NCI-H82 treated with DMSO at 0.1 percent for 48 hours (cell line): ENCODE results near the gene NYAP1.
"Not testable (repeated sequence)": the region's sequence is repeated elsewhere in the genome, so short reads cannot be mapped to it uniquely, and the experiment has no call there.

Source experiments
- DNase-seq: peaks from one replicate; lab custom pipeline; 2025; ENCODE audit not compliant: unreplicated experiment; lab: John Stamatoyannopoulos, UW

Gene NYAP1

DNA sequence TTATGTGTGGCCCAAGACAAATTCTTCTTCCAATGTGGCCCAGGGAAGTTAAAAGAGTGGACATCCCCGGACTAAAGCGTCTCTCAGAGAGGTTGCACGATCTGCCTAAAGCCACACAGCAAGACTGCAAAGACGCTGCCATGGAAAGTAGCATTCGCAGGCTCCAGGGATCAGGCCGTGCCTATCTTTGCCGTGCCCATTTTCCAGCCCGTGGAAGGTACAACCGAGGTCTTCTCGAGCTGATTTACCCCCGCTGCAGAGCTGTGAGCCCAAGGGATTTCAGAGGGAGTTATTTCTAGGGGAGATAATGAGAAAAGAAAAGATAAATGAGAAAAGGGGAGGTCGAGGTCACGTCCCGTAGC lies 1.0 kb upstream of the NYAP1 start:
- DNase-seq: no peak

DNA sequence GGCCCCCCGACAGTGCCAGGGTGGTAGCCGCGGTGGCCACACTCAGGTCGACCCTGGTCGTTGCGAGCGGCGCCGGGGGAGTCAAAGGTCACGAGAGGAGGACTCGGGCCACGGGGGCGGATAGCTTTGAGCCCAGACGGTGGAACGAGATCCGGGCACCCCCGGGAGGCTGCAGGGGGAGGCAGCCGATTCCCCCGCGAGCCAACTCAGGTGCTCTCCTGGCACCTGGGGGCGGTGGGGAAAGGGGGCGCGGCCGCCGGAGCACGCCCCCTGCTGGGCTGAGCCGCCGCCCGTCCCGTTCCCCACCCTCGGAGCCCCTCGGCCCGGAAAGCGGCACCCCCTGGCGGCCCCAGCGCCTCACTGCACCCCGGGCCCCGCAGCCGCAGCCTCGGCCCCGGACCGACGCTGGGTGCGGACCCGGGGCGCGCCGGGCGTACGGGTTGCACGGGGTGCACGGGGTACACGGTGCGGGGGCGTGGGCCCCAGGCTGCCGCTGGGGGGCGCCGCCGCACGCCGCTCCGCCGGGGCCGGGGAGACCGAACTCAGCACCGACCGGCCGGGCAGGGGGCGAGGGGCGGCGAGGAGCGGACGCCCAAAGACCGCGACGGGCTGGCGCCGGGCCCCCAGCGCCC lies 521 bp upstream of the NYAP1 start:
- no peak for DNase-seq

DNA sequence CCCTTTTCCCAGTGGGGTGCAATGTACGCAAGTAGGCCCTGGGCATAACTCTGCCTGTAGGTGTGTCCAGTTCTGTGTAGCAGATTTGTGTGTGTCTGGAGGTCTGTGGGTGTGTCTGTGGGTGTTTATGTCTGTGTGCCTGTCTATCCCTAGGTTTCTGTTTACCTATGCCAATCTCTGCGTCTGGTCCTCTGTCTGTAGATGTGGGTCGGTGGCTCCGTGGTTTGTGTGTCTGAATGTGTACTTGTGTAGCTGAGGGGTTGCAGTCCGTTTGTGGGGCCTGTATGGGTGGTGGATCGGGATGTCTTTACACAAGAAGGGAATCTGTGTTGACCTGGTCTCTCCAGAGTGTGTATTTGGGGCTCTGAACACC lies 932 bp downstream of the NYAP1 start:
- no peak for DNase-seq

DNA sequence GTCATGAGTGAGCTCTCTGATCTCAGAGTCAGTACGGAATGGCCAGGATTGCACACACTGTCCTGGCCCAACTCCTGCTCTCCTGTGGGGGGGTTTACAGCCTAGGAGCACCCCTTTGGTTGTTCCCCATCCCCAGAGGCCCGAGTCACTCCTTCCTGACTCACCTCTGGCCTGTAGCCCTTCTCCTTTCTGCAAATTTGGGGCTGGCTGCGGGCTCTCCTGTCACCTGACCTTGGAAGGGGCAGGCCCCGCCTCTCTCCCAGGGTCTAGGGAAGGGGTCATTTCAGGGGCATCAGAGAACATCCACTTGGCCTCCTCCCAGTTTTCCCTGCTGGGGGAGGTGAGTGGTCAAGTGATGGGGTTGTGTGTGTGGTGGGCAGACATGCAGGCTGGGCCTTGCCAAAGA lies 1.7 kb downstream of the NYAP1 start:
- DNase-seq: no peak

DNA sequence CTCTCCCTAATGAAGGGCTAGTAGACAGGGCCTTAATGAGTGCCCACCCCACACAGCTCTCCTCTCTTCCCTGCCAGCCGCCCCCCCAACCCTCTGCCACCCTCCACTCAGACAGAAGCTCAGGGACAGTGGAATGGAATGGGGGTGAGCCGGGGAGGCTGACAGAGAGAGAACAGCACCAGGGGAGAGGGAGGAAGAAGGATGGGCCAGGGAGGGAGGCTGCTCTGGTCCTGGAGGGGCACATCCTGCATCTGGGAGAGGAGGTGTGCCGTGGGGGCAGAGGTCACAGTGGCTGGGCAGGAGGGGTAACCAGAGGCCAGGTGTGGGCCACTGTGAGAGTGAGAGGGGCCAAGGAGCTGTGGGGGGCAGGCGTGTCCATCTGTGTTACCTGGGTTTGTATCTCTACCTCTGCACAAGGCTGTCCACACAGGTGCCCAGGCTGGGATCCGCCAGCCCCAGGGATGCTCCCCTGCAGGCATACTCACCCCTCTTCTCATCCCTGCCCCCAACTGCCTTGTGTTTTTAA lies 2.4 kb downstream of the NYAP1 start:
- DNase-seq: no peak

DNA sequence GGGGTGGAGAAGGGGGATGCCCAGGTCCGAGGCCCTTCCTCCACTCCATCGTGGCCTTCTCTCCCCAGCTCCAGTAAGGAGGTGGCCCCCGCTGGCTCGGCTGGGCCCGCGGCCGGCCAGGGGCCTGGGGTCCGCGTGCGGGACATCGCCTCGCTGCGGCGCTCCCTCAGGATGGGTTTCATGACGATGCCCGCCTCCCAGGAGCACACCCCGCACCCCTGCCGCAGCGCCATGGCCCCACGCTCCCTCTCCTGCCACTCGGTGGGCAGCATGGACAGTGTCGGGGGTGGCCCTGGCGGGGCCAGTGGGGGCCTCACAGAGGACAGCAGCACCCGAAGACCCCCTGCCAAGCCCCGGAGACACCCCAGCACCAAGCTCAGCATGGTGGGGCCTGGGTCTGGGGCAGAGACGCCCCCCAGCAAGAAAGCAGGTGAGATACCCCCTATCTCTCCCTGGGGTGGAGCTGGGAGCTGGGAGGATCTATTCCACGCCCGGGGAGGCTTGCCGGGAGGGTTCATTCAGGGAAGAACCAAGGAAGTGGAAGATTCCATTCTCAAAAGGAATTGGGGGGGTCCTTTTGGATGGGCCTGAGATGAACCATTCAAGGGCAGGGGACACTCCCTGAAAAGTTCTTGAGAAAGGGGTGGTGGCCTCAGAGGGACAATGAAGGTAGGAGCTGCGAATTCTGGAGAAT lies 3.2 kb downstream of the NYAP1 start:
- no peak for DNase-seq

DNA sequence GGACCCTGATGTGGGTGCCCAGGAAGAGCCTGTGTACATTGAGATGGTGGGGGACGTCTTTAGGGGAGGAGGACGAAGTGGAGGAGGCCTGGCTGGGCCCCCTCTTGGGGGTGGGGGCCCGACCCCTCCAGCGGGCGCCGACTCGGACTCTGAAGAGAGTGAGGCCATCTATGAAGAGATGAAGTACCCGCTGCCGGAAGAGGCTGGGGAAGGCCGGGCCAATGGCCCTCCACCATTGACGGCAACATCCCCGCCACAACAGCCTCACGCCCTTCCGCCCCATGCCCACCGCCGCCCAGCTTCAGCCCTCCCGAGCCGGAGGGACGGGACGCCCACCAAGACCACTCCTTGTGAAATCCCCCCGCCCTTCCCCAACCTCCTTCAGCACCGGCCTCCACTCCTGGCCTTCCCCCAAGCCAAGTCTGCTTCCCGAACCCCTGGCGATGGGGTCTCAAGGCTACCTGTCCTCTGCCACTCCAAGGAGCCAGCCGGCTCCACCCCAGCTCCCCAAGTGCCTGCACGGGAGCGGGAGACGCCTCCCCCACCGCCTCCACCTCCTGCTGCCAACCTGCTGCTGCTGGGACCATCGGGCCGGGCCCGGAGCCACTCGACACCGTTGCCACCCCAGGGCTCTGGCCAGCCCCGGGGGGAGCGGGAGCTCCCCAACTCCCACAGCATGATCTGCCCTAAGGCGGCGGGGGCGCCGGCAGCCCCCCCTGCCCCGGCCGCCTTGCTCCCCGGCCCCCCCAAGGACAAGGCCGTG lies 4.8 kb downstream of the NYAP1 start:
- no peak for DNase-seq

DNA sequence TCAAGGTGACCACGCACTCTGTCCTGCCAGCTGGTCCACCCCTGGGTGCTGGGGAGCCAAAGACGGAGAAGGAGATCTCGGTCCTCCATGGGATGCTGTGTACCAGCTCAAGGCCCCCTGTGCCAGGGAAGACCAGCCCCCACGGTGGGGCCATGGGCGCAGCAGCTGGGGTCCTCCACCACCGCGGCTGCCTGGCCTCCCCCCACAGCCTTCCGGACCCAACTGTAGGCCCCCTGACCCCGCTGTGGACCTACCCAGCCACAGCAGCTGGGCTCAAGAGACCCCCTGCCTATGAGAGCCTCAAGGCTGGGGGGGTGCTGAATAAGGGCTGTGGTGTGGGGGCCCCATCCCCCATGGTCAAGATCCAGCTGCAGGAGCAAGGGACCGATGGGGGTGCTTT lies 5.4 kb downstream of the NYAP1 start:
- DNase-seq: no peak

DNA sequence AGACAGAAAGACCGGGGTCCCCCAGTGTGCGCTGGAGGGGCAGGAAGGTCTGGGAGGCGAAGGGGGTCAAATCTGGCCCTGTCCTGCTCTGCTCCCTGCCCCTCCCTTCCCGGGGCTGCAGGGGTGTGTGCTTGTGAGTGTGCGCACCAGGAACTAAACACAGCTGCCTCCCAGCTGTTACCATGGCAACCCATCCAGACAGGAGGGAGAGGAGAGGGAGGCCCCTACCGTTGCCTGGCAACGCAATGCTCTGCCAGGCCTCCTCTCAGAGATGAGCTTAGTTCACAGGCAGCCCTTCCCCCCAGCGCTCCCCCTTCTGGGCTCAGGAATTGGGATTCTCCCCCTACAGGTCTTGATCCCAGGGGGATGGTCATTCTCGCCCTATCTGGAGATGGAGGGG lies 6.1 kb downstream of the NYAP1 start:
- DNase-seq: peak; percentile 86

DNA sequence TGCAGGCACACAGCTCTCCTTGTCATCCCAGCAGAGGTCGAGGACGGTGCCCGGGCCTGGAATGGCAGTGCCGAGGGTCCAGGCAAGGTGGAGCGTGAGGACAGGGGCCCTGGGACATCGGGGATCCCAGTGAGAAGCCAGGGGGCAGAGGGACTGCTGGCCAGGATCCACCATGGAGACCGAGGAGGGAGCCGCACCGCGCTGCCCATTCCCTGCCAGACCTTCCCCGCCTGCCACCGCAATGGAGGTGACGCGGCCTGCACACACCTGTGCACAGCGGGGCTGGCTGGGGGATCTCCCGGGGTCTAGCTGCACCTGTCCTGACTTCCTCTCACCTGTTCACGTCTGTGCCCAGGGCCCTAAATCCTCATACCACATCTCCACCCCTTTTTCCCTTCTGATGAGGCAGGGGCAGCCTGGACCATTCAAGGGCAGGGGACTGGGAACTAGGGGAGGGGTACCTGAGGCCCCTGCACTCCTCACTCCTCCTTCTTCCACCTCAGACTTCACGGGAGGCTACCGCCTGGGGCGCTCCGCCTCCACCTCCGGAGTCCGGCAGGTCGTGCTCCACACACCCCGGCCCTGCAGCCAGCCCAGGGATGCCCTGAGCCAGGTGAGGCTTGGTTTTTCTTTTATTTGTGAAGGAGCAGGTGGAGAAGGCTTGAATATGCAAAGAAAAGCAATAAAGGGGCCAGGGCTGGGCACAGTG lies 6.9 kb downstream of the NYAP1 start:
- DNase-seq: no peak

DNA sequence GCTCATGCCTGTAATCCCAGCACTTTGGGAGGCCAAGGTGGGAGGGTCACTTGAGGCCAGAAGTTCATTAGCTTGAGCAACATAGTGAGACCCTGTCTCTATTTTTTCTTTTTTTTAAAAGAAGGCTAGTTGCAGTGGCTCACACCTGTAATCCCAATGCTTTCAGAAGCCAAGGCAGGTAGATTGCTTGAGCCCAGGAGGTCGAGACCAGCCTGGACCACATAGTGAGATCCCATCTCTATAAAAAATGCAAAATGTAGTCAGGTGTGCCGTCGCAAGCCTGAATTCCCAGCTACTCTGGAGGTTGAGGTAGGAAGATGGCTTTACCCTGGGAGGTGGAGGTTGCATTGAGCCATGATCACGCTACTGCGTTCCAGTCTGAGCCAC lies 7.5 kb downstream of the NYAP1 start:
- no peak for DNase-seq

DNA sequence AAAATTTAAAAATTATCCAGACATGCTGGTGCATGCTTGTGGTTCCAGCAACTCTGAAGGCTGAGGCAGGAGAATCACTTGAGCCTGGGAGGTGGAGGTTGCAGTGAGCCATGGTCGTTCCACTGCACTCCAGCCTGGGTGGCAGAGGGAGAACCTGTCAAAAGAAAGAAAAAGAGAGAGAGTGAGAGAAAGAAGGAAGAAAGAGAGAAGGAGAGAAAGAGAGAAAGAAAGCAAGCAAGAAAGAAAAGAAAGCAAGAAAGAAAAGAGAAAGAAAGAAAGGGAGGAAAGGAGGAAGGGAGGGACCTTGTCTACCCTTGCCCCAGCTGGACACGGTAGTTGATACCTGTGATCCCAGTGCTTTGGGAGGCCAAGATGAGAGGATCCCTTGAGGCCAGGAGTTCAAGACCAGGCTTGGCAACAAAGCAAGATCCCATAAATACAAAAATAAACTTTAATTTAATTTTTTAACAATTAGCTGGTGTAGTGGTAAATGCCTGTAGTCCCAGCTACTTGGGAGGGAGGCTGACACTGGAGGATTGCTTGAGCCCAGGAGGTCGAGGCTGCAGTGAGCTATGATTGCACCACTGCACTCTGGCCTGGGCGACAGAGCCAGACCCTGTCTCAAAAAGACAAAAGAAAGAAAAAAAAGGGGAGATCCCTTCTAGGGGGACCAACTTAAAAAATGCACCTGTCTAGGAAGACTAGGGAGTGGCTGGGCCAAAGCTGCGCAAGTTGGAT lies 9.2 kb downstream of the NYAP1 start:
- DNase-seq: no peak

DNA sequence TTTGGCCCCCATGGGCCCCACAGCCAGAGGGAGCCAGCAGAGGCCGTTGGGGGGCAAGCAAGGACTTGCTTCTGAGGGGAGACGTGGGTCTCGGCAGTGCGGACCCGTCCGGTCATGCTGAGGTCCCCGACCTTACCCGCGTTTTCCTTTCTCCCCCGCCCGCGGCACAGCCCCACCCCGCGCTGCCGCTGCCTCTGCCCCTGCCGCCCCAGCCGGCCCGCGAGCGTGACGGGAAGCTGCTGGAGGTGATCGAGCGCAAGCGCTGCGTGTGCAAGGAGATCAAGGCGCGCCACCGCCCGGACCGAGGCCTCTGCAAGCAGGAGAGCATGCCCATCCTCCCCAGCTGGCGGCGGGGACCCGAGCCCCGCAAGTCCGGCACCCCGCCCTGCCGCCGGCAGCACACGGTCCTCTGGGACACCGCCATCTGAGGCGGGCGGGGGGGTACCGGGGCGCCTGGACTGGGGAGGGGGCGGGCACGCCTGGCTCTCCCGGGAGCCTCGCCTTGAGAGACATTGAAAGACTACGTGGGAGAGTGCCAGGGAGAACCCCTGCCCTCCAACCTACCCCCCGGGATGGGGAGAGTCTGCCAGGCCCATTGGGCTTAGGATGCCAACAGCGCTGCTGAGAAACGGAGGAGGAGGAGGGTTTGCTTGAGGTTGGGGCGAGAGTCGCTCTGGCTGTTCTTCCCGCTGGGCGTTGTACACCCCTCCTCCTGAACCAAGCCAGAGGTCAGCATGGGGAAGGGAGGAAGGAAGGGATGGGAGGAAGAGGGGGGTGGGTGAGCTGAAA lies 9.9 kb downstream of the NYAP1 start:
- no peak for DNase-seq

DNA sequence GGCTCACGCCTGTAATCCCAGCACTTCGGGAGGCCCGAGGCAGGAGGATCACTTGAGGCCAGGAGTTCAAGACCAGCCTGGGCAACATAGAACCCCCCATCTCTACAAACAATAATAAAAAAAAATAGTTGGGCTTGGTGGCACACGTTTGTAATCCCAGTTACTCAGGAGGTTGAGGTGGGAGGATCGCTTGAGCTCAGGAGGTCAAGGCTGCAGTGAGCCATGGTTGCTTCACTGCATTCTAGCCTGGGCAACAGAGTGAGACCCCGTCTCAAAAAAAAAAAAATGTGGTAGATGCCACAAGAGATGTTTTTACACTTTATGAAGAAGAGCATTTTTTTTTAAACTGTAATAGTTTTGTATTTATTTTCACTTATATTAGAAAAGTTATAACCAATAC lies 12.8 kb downstream of the NYAP1 start:
- DNase-seq: no peak

DNA sequence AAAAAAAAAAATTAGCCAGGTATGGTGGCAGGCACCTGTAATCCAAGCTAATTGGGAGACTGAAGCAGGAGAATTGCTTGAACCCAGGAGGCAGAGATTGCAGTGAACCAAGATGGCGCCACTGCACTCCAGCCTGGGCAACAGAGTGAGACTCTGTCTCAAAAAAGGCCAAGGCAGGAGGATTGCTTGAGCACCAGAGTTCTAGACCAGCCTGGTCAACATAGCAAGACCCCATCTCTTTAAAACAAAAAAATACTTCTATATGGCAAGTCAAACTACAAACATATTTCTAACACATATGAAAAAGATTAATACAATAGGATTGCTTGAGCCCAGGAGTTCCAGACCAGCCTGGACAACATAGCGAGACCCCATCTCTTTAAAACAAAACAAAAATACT lies 17.0 kb downstream of the NYAP1 start:
- DNase-seq: not testable (repeated sequence)

DNA sequence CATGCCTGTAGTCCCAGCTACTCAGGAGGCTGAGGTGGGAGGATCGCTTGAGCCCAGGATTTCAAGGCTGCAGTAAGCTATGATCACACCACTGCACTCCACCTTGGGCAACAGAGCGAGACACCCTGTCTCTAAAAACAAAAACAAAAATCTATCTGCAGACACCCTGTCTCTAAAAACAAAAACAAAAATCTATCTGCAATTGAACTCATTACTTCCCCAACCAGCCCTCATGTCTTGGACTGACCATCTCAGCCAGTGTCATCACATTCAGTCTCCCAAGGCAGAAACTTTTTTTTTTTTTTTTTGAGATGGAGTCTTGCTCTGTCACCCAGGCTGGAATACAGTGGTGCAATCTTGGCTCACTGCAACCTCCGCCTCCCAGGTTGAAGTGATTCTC lies 20.3 kb downstream of the NYAP1 start:
- DNase-seq: not testable (repeated sequence)

DNA sequence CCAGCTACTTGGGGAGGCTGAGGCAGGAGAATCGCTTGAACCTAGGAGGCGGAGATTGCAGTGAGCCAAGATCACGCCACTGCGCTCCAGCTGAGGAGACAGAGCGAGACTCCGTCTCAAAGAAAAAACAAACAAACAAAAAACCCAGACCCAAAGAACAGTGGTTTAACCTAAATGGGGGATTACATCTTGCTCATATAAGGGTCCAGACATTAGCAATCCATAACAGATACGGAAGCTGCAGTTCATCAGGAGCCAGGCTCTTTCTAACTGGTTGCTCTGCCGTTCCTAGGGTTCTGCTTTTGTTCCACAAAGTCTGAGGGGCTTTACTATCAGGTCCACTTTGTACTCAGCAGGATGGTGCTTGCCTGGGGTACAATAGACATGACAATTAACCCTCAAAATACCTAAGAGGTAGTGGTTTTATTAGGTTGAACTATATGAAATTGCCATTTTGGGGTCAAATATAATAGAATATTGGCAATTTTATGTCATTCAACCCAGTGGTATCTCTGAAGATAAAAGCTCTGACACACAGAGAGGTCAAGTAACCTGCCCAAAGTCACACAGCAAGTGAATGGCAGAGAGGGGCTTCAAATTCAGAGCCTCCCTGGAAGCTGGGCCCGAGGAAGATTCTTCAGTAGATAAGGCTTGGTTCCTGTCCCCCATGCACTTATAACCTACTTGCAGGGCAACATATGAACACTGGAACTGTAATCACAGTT lies 21.3 kb downstream of the NYAP1 start:
- no peak for DNase-seq

DNA sequence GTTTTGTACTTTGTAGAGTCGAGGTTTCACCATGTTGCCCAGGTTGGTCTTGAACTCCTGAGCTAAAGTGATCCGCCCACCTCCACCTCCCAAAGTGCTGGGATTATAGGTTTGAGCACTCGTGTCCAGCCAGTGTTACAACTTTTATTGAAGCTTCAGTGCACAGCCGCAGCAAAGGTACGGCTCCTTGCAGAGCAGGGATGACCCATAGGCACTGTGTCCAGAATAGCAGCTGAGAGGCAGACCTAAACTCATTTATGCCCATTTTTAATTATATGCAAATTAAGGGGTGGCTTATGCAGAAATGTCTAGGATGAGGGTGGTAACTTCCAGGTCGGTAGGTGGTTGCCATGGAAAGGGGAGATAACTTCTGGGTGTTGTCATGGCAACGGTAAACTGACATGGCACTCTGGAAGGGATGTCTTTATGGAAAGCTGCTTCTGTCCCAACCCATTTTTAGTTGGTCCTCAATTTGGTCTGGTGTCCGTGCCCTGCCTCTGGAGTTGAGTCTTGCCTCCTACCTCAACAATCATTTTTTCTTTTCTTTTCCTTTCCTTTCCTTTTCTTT lies 22.7 kb downstream of the NYAP1 start:
- DNase-seq: no peak

DNA sequence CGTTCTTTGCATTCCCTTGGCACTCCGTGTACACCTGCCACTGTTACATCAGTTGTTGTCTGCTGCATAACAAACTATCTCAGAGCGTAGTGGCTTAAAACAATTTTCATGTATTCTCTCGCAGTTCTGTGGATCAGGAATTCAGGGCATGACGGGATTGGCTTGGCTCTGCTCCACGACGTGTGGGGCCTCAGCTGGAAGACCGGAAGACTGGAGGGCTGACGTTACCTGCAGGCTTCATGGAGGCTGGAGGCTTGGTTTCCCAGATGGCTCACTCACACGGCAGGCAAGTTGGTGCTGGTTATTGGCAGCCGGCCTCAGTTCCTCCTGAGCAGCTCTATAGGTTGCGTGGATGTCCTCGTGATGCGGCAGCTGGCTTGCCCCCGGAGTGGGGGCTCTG lies 25.5 kb downstream of the NYAP1 start:
- no peak for DNase-seq
